GM12801 (cell line): ENCODE results near the gene TMEM204.

Source experiments
- CTCF ChIP-seq: IDR thresholded peaks from one replicate; pipeline ENCODE4 v1.5.1; 2011; ENCODE audit warnings: control low read depth; ENCODE audit not compliant: insufficient read length; ENCODE audit errors: extremely low read depth

Gene TMEM204

GRCh38 chr16:1559446-1559975, 26.0 kb downstream of the TMEM204 start:
- no peak for TF ChIP-seq CTCF

- no peak for TF ChIP-seq CTCF
These were observed 26.7 kb downstream of the TMEM204 start for GRCh38 chr16:1560153-1560552.

- TF ChIP-seq CTCF: no peak
These were observed 27.4 kb downstream of the TMEM204 start for GRCh38 chr16:1560866-1561265.

GRCh38 chr16:1561266-1561665, 27.8 kb downstream of the TMEM204 start:
- no peak for TF ChIP-seq CTCF

GRCh38 chr16:1561836-1562235, 28.4 kb downstream of the TMEM204 start:
- no peak for TF ChIP-seq CTCF

- no peak for TF ChIP-seq CTCF
These were observed 30.3 kb downstream of the TMEM204 start for GRCh38 chr16:1563786-1564185.

GRCh38 chr16:1564325-1564724, 30.9 kb downstream of the TMEM204 start:
- TF ChIP-seq CTCF: no peak
